ENCODE data around the gene NDUFB10.
"Not testable (repeated sequence)": the region's sequence is repeated elsewhere in the genome, so short reads cannot be mapped to it uniquely, and the experiment has no call there.

The NDUFB10 gene

GRCh38 chr16:1959269-1960039 is at the start of gene NDUFB10:
TSS of gene NDUFB10 (plus strand) at chr16:1959538. CDS start at chr16:1959625, 87 bp downstream.
- DNase-seq (ENCODE audit: low read depth): peak; percentile 84

- DNase-seq (ENCODE audit: low read depth): no peak
These were observed 49.6 kb upstream of the NDUFB10 start for GRCh38 chr16:1909561-1910231.

GRCh38 chr16:1911467-1912214 is 47.7 kb upstream of the NDUFB10 start:
- DNase-seq (ENCODE audit: low read depth): no peak

GRCh38 chr16:1912215-1912543 is 47.2 kb upstream of the NDUFB10 start:
- DNase-seq (ENCODE audit: low read depth): no peak

DNA sequence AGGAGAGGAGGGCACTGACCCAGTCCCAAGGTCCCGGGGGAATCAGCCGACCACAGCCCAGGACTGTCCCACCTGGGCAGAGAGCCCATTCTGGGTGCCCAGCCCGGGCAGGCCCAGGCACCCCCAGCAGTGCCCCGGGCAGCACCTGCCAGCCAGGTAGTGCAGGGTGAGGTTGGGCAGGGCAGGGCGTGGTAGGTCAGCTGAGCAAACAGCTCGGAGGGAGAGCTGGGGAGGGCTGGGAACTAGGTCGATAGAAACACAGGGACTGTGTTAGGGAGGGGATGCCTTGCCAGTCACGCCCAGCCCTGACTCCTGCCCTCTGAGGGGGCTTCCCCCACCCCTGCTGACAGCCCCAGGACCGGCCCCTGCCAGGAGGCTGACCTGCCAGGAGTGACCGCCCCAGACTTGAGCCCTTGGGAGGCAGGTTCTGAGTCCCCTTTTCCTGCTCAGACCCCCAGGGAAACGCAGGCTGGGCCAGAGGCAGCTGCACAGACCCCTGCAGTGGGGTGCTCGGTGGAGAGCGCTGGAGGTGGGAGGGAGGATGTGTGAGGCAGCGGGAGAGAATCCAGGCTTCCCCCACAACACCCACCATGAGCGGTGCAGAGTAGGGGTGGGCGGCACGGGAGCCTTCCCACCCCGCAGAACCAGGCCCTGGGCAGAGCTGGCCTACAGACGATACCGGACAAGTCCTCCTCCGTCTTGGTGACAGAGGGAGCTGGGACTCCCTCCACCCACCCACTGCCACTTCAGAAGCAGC is 45.8 kb upstream of the NDUFB10 start:
- DNase-seq (ENCODE audit: low read depth): no peak

DNA sequence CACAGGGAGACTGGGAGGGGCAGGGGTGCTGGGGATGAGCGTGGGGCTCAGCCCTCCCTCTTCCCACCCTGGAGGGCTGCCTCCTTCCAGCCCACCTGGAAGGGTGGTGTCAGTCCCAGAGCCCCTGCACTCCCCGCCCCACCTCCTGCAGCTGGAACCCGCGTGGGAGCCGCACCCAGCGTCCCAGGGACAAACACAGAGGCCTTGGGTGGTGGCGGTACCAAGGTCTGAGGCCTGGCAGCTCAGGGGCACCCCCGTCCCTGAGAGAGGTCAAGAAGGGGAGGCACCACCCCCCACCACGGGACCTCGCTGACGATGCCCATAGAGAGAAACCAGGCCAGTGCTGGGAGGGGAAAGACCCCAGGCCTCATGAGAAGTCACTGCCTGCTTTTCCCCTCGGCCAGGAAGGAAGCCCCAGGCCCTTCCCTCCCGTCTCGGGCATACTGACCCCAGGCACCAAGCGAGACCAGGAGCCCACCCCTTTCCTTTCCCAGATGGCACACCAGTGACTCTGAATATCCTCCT is 45.2 kb upstream of the NDUFB10 start:
- DNase-seq (ENCODE audit: low read depth): no peak

GRCh38 chr16:1914988-1915387 is 44.4 kb upstream of the NDUFB10 start:
- DNase-seq (ENCODE audit: low read depth): no peak

GRCh38 chr16:1915732-1916639 is 43.4 kb upstream of the NDUFB10 start:
- DNase-seq (ENCODE audit: low read depth): no peak

GRCh38 chr16:1916640-1916990 is 42.7 kb upstream of the NDUFB10 start:
- no peak for DNase-seq (ENCODE audit: low read depth)

GRCh38 chr16:1917056-1917664 is 42.2 kb upstream of the NDUFB10 start:
- no peak for DNase-seq (ENCODE audit: low read depth)

DNA sequence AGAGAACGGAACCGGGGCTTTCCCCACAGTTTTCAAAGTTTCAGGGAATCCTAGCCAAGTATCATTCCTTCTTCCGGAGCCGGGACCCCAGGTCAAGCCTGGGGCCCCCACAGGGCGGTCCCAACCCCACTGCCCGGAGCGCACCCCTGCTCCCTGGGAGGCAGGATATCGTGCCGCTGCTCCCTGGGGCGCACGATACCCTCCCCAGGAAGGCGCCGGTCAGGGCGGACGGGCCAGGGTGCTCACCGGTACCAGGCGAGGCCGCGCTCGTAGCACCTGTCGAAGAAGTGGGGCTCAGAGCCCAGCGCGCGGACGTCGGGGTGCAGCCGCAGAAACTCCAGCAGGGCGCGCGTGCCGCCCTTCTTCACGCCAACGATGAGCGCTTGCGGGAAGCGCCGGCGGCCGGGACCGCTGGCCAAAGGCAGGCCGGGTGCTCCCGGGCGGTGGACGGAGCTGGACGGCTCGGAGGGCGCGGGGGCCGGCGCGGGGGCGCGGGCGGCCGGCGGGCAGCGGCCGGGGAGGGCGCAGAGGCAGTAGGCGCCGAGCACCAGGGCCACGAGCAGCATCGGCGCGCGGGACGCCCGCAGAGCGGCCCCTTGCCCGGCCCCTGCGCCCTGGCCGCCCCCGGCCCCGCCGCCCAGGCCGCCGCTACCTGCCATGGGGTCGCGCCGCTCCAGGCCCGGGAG is 41.5 kb upstream of the NDUFB10 start:
- no peak for DNase-seq (ENCODE audit: low read depth)

GRCh38 chr16:1918351-1919326 is 40.7 kb upstream of the NDUFB10 start, which contains the start of gene HS3ST6:
TSS of gene HS3ST6 (minus strand) at chr16:1918415. CDS start at chr16:1918323, 92 bp downstream.
- DNase-seq (ENCODE audit: low read depth): no peak

DNA sequence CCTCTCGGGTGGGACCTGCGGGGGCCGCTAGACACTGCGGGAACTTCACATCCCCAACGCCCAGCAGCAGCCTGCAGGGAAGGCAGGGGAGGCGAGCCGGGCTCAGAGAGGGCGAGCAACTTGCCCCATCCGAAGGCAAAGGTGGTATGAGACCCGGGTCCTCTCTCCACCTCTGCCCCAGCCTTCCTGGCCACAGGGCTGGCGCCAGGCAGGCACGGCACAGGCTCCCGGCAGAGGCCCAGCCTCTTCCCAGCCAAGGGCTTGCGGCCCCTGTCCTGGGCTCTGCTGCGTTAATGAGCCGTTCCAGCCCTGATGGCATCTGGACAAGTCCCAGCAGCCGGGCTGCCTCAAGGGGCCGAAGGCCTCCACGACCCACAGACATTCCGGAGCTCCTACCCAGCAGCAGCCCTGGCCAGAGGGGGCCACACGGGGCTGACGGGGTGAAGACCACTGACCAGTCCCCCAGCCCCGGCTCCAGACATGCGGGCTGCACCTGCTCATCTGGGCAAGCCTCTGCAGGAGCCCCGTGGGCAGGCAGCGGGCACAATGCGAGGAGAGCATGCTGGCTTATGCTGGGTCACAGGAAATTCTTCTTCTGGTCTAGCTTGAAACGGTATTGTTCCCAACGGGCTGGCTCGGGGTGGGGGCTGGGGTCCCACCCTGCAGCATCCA is 39.9 kb upstream of the NDUFB10 start:
- DNase-seq (ENCODE audit: low read depth): no peak

DNA sequence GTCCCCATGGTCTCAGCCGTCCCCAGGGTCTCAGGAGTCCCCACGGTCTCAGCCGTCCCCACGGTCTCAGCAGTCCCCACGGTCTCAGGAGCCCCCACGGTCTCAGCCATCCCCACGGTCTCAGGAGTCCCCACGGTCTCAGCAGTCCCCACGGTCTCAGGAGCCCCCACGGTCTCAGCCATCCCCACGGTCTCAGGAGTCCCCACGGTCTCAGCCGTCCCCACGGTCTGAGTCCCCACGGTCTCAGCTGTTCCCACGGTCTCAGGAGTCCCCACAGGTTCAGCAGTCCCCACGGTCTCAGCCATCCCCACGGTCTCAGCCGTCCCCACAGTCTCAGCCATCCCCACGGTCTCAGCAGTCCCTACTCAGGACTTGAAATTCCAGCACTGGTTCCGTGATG is 39.2 kb upstream of the NDUFB10 start:
- DNase-seq (ENCODE audit: low read depth): not testable (repeated sequence)

GRCh38 chr16:1920727-1921171 is 38.6 kb upstream of the NDUFB10 start:
- DNase-seq (ENCODE audit: low read depth): no peak

DNA sequence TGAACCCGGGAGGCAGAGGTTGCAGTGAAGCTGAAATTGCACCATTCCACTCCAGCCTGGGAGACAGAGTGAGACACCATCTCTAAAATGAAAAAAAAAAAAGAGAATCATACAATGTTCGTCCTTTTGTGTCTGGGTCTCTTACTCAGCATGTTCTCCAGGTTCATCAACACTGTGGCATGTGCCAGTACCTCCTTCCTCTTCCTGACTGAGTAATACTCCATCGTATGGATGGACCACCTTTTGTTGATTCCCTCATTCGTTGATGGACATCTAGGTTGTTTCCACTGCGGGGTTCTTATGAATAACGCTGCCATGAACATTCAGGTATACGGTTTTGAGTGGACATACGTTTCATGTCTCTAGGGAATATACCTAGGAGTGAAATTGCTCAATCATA is 37.0 kb upstream of the NDUFB10 start:
- no peak for DNase-seq (ENCODE audit: low read depth)

- no peak for DNase-seq (ENCODE audit: low read depth)
These were observed 35.9 kb upstream of the NDUFB10 start for GRCh38 chr16:1923299-1924034.

Measured in stimulated activated CD8-positive, alpha-beta memory T cell treated with anti-CD3 and anti-CD28 coated beads, Interleukin-12 subunit alpha, Interleukin-12 subunit beta, amount 100 ng/mL, for 4 hours (primary cell).